ENCODE results near the gene MFN2.

- TF ChIP-seq ZNF121 (CRISPR knock-in tag; IDR thresholded peaks at IDR 0.05) (no peak), CTCF (IDR thresholded peaks at IDR 0.05) (no peak), NR3C1 (CRISPR knock-in tag; conservative IDR thresholded peaks at IDR 0.05; ENCODE audit: low read depth) (no peak), USF2 (CRISPR knock-in tag; IDR thresholded peaks at IDR 0.05) (no peak), USF1 (CRISPR knock-in tag; IDR thresholded peaks at IDR 0.05) (no peak), ZNF232 (CRISPR knock-in tag; IDR thresholded peaks at IDR 0.05) (no peak), SP1 (CRISPR knock-in tag; conservative IDR thresholded peaks at IDR 0.05) (no peak), FOXK1 (CRISPR knock-in tag; IDR thresholded peaks at IDR 0.05) (no peak), NR1H2 (CRISPR knock-in tag; IDR thresholded peaks at IDR 0.05) (no peak), RELA (CRISPR knock-in tag; IDR thresholded peaks at IDR 0.05; ENCODE audit: borderline replicate concordance) (no peak), CREM (CRISPR knock-in tag; IDR thresholded peaks at IDR 0.05) (no peak), TEAD4 (CRISPR knock-in tag; IDR thresholded peaks at IDR 0.05) (no peak), E2F1 (CRISPR knock-in tag; IDR thresholded peaks at IDR 0.05) (no peak), GABPB1 (CRISPR knock-in tag; IDR thresholded peaks at IDR 0.05) (no peak)
These were observed 35.9 kb downstream of the MFN2 start for GRCh38 chr1:12016182-12016581.
